ENCODE measurements around the gene PKMYT1.
"Not testable (repeated sequence)": the region's sequence is repeated elsewhere in the genome, so short reads cannot be mapped to it uniquely, and the experiment has no call there.

PKMYT1 gene

GRCh38 chr16:2931231-2931914, 48.9 kb downstream of the PKMYT1 start:
- DNase-seq (ENCODE audit: low spot score): not testable (repeated sequence)

GRCh38 chr16:2930236-2930635, 50.0 kb downstream of the PKMYT1 start:
- DNase-seq (ENCODE audit: low spot score): no peak

DNA sequence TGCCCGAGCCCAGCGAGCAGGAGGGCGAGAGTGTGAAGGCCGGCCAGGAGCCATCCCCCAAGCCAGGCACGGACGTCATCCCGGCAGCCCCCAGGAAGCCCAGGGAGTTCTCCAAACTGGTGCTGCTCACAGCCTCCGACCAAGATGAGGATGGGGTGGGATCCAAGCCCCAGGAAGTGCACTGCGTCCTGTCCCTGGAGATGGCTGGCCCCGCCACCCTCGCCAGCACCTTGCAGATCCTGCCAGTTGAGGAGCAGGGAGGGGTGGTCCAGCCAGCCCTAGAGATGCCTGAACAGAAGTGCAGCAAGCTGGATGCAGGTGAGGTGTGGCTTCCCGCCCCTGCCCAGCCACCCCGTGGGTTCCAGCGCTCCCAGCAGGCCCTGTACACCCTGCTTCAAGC, 50.6 kb downstream of the PKMYT1 start:
- DNase-seq (ENCODE audit: low spot score): no peak

GRCh38 chr16:2928796-2929195, 51.5 kb downstream of the PKMYT1 start:
- DNase-seq (ENCODE audit: low spot score): no peak

GRCh38 chr16:2928151-2928550, 52.1 kb downstream of the PKMYT1 start:
- DNase-seq (ENCODE audit: low spot score): not testable (repeated sequence)

DNA sequence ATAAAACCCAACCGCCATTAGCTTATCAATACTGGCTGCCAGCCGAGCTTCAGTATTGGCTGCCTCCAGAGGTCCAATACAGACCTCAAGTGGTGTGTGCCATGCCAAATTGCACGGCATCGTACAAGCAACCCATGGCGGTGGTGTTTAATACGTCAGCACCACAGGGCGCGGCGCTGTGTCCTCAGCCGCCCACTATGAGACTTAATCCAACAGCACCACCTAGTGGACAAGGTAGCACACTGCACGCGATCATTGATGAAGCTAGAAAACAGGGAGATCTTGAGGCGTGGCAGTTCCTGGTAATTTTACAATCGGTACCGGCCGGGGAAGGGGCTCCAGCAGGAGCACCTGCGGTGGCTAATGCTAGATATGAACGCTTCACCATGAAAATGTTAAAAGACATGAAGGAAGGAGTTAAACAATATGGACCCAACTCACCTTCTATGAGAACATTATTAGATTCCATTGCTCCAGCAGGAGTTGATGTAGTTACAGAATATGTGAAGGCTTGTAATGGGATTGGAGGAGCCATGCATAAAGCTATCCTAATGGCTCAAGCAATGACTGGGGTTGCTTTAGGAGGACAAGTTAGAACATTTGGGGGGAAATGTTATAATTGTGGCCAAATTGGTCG, 53.1 kb downstream of the PKMYT1 start:
- peak; percentile 88 for DNase-seq (ENCODE audit: low spot score)

GRCh38 chr16:2926650-2926999, 53.6 kb downstream of the PKMYT1 start:
- no peak for DNase-seq (ENCODE audit: low spot score)

DNA sequence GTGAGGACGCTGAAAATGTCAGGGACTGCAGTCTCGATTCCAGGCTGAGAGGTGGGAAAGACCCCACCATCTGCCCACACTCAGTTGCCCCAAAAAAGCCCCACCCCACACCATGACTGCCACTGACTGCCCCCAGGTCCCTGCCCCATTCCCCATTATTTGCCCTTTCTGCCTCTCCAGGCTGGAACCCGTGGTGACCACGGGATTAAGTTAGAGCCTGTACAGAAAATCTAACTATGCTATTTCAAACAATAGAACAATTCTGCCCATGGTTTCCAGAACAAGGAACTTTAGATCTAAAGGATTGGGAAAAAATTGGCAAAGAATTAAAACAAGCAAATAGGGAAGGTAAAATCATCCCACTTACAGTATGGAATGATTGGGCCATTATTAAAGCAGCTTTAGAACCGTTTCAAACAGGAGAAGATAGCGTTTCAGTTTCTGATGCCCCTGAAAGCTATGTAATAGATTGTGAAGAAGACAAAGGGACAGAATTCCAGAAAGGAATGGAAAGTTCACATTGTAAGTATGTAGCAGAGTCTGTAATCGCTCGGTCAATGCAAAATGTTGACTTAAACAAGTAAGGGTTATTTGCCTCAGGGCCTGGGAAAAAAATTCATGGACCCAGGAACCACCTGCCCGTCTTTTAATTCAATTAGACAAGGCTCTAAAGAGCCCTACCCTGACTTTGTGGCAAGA, 54.1 kb downstream of the PKMYT1 start:
- DNase-seq (ENCODE audit: low spot score): no peak

DNA sequence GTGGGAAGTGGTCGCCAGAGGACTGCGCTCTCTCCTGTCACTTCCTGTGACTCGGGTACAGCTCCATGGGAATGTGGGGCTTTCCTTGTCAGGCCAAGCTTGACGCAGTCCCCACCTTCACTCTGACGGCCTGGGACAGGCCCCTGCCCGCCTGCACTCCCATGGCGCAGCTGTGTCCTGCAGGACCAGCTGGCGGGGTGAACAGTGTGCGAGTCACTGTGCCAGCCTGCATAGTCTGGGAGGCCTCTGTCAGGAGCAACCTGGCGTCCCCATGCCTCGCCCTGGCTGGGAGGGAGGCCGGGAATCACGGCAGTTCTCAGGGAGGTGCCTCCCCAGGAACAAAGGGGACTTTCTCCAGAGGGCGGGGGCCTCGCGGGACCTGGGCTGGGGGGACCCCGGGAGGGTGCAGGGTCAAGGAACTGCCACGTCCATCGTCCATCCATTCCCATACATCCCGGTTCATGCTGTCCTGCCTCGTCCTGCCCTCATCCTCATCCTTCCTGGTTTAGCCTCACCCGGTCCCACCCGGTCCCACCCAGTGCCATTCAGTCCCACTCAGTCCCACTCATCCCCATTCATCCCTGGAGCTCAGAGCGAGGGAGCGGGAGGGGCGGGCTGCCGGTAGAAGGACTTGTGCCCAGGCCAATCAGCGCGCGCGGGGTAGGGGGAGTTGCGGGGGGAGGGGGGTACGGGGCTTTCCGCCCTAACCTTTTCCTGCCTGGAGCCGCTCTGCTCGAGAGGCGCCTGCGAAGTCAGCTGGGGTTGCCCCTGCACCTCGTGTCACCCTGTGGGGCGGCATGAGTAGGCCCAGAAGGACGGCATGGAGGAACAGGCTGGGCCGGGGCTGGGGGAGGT, 55.1 kb downstream of the PKMYT1 start:
- DNase-seq (ENCODE audit: low spot score): no peak

GRCh38 chr16:2923481-2923880, 56.8 kb downstream of the PKMYT1 start:
- DNase-seq (ENCODE audit: low spot score): no peak

Data from AG20443 (cell line).